ENCODE results near the gene RNF207.

GRCh38 chr1:6185635-6186382, 20.1 kb upstream of the RNF207 start:
- no peak for TF ChIP-seq KLF16 (tag by site-specific recombination; IDR thresholded peaks at IDR 0.05)
- TF ChIP-seq CTCF (tag by site-specific recombination; IDR thresholded peaks at IDR 0.05) = peak; percentile 13; the same call in 1 of the 2 replicates
- no peak for TF ChIP-seq ZNF513 (tag by site-specific recombination; IDR thresholded peaks at IDR 0.05)
- no peak for TF ChIP-seq ZNF433 (tag by site-specific recombination; IDR thresholded peaks at IDR 0.05; ENCODE audit: low read depth)
- TF ChIP-seq ZNF777 (tag by site-specific recombination; IDR thresholded peaks at IDR 0.05; ENCODE audit: borderline replicate concordance) = no peak
- TF ChIP-seq ATF2 (tag by site-specific recombination; IDR thresholded peaks at IDR 0.05; ENCODE audit: low read depth) = no peak
- no peak for TF ChIP-seq ZNF600 (tag by site-specific recombination; IDR thresholded peaks at IDR 0.05)

Data from HEK293 (cell line).